A549 (cell line): ENCODE measurements around the gene CLIC5. TPM values are rescaled to one million over a fixed set of nuclear protein-coding genes. Genes with fewer than 3 reads are reported as not detected.

Experiments
- ATAC-seq, 2 experiments: fragments of 200-7000 bp in 1 of 2; fragments of >200 bp in 1 of 2; cut with Nextera tagmentation in 1 of 2; cut with Tn5 transposase in 1 of 2; 3 replicates each; pipeline versions ENCODE4 v1.8.0 to v1.9.1; 2018 to 2020; ENCODE audit warnings: mild to moderate bottlenecking in 1 of 2, moderate library complexity in 1 of 2
- CTCF ChIA-PET: fragments of 300-600 bp; sonication (Branson Sonifier 250); formaldehyde crosslinking; extraction: SDS; loops from one replicate; lab custom pipeline; 2021; ENCODE audit warnings: antibody characterized with exemption, inconsistent platforms; lab: Yijun Ruan, JAX
- POLR2A ChIA-PET: fragments of 350-600 bp; formaldehyde crosslinking; extraction: SDS; loops from one replicate; lab custom pipeline; 2021; ENCODE audit warnings: antibody characterized with exemption, inconsistent platforms; lab: Yijun Ruan, JAX
- DNase-seq, 2 experiments: peaks; one replicate each; pipeline versions ENCODE4 v3.0.0 to v3.0.0-alpha.2; 2011 to 2016; ENCODE audit warnings: low read depth in 1 of 2, low spot score in 1 of 2
- FAIRE-seq: peaks from 2 replicates; lab custom pipeline; 2011; peaks lifted over from hg19 to GRCh38; lab: Jason Lieb, UNC
- H3K27ac ChIP-seq, 2 experiments: fragments of >200 bp; sonication (Bioruptor Twin); formaldehyde crosslinking; 3 replicates each; pipeline ENCODE4 v1.5.1; 2016 to 2017
- H3K4me1 ChIP-seq: fragments of >200 bp; sonication (Bioruptor Twin); formaldehyde crosslinking; 3 replicates; pipeline ENCODE4 v1.6.1; 2016
- H3K4me2 ChIP-seq: fragments of >200 bp; sonication (Bioruptor Twin); formaldehyde crosslinking; 3 replicates; pipeline ENCODE4 v1.6.1; 2016
- H3K4me3 ChIP-seq: fragments of >200 bp; sonication (Bioruptor Twin); formaldehyde crosslinking; 3 replicates; pipeline ENCODE4 v1.5.1; 2016
- H3K9me3 ChIP-seq: fragments of >200 bp; sonication (Bioruptor Twin); formaldehyde crosslinking; 3 replicates; pipeline ENCODE4 v1.6.1; 2016
- CBX2 ChIP-seq: fragments of 200-600 bp; sonication (generic); IDR thresholded peaks from 2 replicates; pipeline ENCODE4 v1.6.1; 2016; ENCODE audit warnings: low read depth, mild to moderate bottlenecking, borderline replicate concordance
- CEBPB ChIP-seq, 2 experiments: fragments of >200 bp in 1 of 2; sonication (Bioruptor Twin) in 1 of 2; formaldehyde crosslinking in 1 of 2; IDR thresholded peaks; 2 replicates each; pipeline ENCODE4 v1.6.1; 2012 to 2016
- EHMT2 ChIP-seq: fragments of 200-600 bp; sonication (generic); IDR thresholded peaks from 2 replicates; pipeline ENCODE4 v1.6.1; 2016; ENCODE audit warnings: antibody characterized with exemption, low read depth, mild to moderate bottlenecking, moderate library complexity
- FOSL2 ChIP-seq, 2 experiments: fragments of 450-650 bp in 1 of 2; fragments of >200 bp in 1 of 2; sonication (Bioruptor Twin) in 1 of 2; formaldehyde crosslinking; IDR thresholded peaks; 2 replicates each; pipeline versions ENCODE4 v1.5.0 to v1.6.1; 2016 to 2020; ENCODE audit warnings: mild to moderate bottlenecking in 1 of 2, moderate library complexity in 1 of 2
- HEYL ChIP-seq: fragments of 250-450 bp; sonication (Bioruptor Pico); IDR thresholded peaks from 2 replicates; pipeline ENCODE4 v1.8.0; 2021; ENCODE audit warnings: mild to moderate bottlenecking, moderate library complexity
- HOXB13 ChIP-seq: fragments of 250-450 bp; sonication (Bioruptor Pico); IDR thresholded peaks from 2 replicates; pipeline ENCODE4 v1.5.0; 2020; ENCODE audit warnings: low read depth, mild to moderate bottlenecking, moderate library complexity
- MAFK ChIP-seq: fragments of 450-650 bp; IDR thresholded peaks from 2 replicates; pipeline ENCODE4 v1.6.1; 2014; ENCODE audit not compliant: partially characterized antibody
- MAZ ChIP-seq: fragments of 150-350 bp; IDR thresholded peaks from 2 replicates; pipeline ENCODE4 v1.6.1; 2014; ENCODE audit warnings: antibody characterized with exemption, low read depth, low read length, borderline replicate concordance
- NFE2L2 ChIP-seq: fragments of 150-350 bp; conservative IDR thresholded peaks from 2 replicates; pipeline ENCODE4 v1.6.1; 2014; ENCODE audit warnings: low read length
- NPAS2 ChIP-seq: fragments of 250-450 bp; sonication (Bioruptor Pico); IDR thresholded peaks from 2 replicates; pipeline ENCODE4 v1.8.0; 2022; ENCODE audit warnings: mild to moderate bottlenecking, moderate library complexity, borderline replicate concordance
- NR3C1 ChIP-seq: fragments of >200 bp; sonication (Bioruptor Twin); formaldehyde crosslinking; IDR thresholded peaks from 3 replicates; pipeline ENCODE4 v1.6.1; 2017
- POLR2A ChIP-seq: IDR thresholded peaks from 2 replicates; pipeline ENCODE4 v1.6.1; 2012; ENCODE audit warnings: mild to moderate bottlenecking, low read length
- RARB ChIP-seq: fragments of 250-450 bp; sonication (Bioruptor Pico); IDR thresholded peaks from 2 replicates; pipeline ENCODE4 v1.8.0; 2021; ENCODE audit warnings: mild to moderate bottlenecking, moderate library complexity
- REST ChIP-seq: fragments of 200-600 bp; sonication (generic); IDR thresholded peaks from 2 replicates; pipeline ENCODE4 v1.6.1; 2016; ENCODE audit warnings: antibody characterized with exemption, mild to moderate bottlenecking, moderate library complexity
- RFX5 ChIP-seq: fragments of 450-650 bp; IDR thresholded peaks from 2 replicates; pipeline ENCODE4 v1.7.1; 2014; ENCODE audit warnings: antibody characterized with exemption, mild to moderate bottlenecking, moderate library complexity
- SMC3 ChIP-seq: fragments of >200 bp; sonication (Bioruptor Twin); formaldehyde crosslinking; IDR thresholded peaks from 3 replicates; pipeline ENCODE4 v1.6.1; 2018; ENCODE audit warnings: inconsistent platforms
- SREBF2 ChIP-seq: fragments of 450-650 bp; IDR thresholded peaks from 2 replicates; pipeline ENCODE4 v1.6.1; 2014; ENCODE audit warnings: mild to moderate bottlenecking, moderate library complexity
- ZC3H11A ChIP-seq: fragments of 450-650 bp; IDR thresholded peaks from 2 replicates; pipeline ENCODE4 v1.6.1; 2014; ENCODE audit warnings: antibody characterized with exemption, mild to moderate bottlenecking
- ZFP36 ChIP-seq: fragments of 450-650 bp; IDR thresholded peaks from 2 replicates; pipeline ENCODE4 v1.6.1; 2014; ENCODE audit warnings: borderline replicate concordance; ENCODE audit not compliant: partially characterized antibody
- ZNF302 ChIP-seq: fragments of 250-450 bp; sonication (Bioruptor Pico); IDR thresholded peaks from 2 replicates; pipeline ENCODE4 v1.9.0; 2021; ENCODE audit warnings: inconsistent platforms, mild to moderate bottlenecking, moderate library complexity
- ZSCAN20 ChIP-seq: fragments of 250-450 bp; sonication (Bioruptor Pico); IDR thresholded peaks from 2 replicates; pipeline ENCODE4 v1.8.0; 2022; ENCODE audit warnings: mild to moderate bottlenecking, moderate library complexity
- WGBS: methylation state at CpG from one replicate; pipeline ENCODE4 v1.1.6; 2017; ENCODE audit errors: missing lambda C conversion rate; 5-methylcytosine and 5-hydroxymethylcytosine counted together
- polyA plus RNA-seq, 4 experiments: library from polyadenylated mRNA; depleted of rRNA in 3 of 4; stranded (reverse); fragments of >200 nt; fragmentation: RNase III in 1 of 4; extraction: RNeasy Plus Mini Kit Qiagen cat#74134 plus additional on column Dnase treatment in 1 of 4; gene quantifications; 2 replicates in 3 of 4; 3 replicates in 1 of 4; pipeline ENCODE4 v1.2.3, GENCODE V29; 2011 to 2017
- TF ChIP-seq, protein P1 (sequence below): fragments of 250-450 bp; sonication (Bioruptor Pico); IDR thresholded peaks from 2 replicates; pipeline ENCODE4 v1.5.0; 2020; ENCODE audit warnings: low read depth, mild to moderate bottlenecking, moderate library complexity
- TF ChIP-seq, protein P2 (sequence below): fragments of >200 bp; sonication (Bioruptor Twin); formaldehyde crosslinking; IDR thresholded peaks from 3 replicates; pipeline ENCODE4 v1.5.1; 2016
- TF ChIP-seq, protein P3 (sequence below): fragments of >200 bp; sonication (Bioruptor Twin); formaldehyde crosslinking; IDR thresholded peaks from 2 replicates; pipeline ENCODE4 v1.6.1; 2016

Gene CLIC5
- polyA plus RNA-seq, 2 of the 4 experiments (the other 2 are of a cell fraction), result not detected

- TF ChIP-seq NPAS2 (CRISPR knock-in tag), result no peak
- TF ChIP-seq, protein P1, sequence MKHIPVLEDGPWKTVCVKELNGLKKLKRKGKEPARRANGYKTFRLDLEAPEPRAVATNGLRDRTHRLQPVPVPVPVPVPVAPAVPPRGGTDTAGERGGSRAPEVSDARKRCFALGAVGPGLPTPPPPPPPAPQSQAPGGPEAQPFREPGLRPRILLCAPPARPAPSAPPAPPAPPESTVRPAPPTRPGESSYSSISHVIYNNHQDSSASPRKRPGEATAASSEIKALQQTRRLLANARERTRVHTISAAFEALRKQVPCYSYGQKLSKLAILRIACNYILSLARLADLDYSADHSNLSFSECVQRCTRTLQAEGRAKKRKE (CRISPR knock-in tag), result no peak
- no peak for TF ChIP-seq REST
- no peak for TF ChIP-seq RARB (CRISPR knock-in tag)
- TF ChIP-seq RFX5, result no peak
- TF ChIP-seq POLR2A, result no peak
- TF ChIP-seq SMC3, result no peak
- TF ChIP-seq SREBF2, result no peak
- TF ChIP-seq, protein P2, sequence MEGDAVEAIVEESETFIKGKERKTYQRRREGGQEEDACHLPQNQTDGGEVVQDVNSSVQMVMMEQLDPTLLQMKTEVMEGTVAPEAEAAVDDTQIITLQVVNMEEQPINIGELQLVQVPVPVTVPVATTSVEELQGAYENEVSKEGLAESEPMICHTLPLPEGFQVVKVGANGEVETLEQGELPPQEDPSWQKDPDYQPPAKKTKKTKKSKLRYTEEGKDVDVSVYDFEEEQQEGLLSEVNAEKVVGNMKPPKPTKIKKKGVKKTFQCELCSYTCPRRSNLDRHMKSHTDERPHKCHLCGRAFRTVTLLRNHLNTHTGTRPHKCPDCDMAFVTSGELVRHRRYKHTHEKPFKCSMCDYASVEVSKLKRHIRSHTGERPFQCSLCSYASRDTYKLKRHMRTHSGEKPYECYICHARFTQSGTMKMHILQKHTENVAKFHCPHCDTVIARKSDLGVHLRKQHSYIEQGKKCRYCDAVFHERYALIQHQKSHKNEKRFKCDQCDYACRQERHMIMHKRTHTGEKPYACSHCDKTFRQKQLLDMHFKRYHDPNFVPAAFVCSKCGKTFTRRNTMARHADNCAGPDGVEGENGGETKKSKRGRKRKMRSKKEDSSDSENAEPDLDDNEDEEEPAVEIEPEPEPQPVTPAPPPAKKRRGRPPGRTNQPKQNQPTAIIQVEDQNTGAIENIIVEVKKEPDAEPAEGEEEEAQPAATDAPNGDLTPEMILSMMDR, result no peak
Observed at GRCh38 chr6:45911691-45912090, 104.0 kb downstream of the CLIC5 start (continued).

DNA sequence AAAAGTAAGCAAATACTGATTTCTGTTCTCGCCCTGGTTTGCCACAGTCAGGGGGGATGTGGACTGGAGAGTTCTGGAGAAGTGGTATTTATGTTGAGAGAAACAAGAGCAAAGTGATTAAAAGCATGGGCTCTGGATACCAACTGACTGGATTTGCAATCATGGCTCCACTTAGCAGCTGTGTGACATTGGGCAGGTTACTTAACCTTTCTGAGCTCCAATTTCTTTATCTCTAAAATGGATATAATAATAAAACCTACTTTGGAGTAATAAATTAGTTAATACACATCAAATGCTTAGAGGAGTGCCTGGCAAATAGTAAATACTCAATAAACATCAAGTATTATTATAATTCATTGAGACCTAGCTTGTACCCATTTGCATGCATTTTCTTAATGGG is 111.7 kb downstream of the CLIC5 start:
- POLR2A ChIA-PET, result no interaction called here
- H3K9me3 ChIP-seq, result no peaks in the 10 kb centered on the region
- no peak overlapping the region for H3K4me3 ChIP-seq
- 37% methylated on average over 1 of the region's 1 CpG for WGBS
- no peak for ATAC-seq
- CTCF ChIA-PET, result no interaction called here
- H3K4me2 ChIP-seq, result no peak overlapping the region
- no peak for FAIRE-seq
- DNase-seq, result no peak
- TF ChIP-seq, protein P3, sequence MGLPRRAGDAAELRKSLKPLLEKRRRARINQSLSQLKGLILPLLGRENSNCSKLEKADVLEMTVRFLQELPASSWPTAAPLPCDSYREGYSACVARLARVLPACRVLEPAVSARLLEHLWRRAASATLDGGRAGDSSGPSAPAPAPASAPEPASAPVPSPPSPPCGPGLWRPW, result no peak
- TF ChIP-seq ZSCAN20 (CRISPR knock-in tag) (no peak), HOXB13 (CRISPR knock-in tag) (no peak), ZC3H11A (no peak), FOSL2 (IDR thresholded peaks at IDR 0.05) (no peak), FOSL2 (CRISPR knock-in tag; IDR thresholded peaks at IDR 0.05) (no peak), NPAS2 (CRISPR knock-in tag) (no peak), NFE2L2 (no peak), NR3C1 (no peak), EHMT2 (no peak)
- TF ChIP-seq, all 56 proteins: peak for 0
- Histone ChIP-seq H3K4me1 (no peaks in the 10 kb centered on the region), H3K27ac (no peak overlapping the region)

DNA sequence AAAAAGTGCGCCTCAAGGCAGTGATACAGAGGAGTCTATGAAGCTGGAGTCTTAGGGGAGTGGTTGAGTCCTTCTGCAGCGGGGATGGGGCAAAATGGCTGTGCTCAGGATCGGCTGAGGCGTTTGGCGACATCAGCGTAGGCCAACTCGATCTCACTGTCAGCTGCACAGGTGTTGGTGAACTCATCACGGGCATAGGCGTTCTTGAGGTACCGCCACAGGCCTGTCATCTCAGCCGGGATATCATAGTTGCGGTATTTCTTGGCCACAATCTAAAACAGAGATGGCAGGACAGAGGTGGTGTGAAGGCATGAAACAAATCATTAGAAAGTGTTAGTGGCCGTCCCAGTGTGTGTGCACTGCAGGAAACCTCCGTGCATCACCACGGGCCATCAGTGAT is 112.7 kb downstream of the CLIC5 start:
- H3K4me3 ChIP-seq, result no peak overlapping the region
- POLR2A ChIA-PET, result no interaction called here
- TF ChIP-seq CEBPB (IDR thresholded peaks at IDR 0.05), result no peak
- TF ChIP-seq CBX2, result no peak
- TF ChIP-seq HEYL (CRISPR knock-in tag), result no peak
- no peak for TF ChIP-seq ZNF302 (CRISPR knock-in tag)
- no peak for TF ChIP-seq FOSL2 (IDR thresholded peaks at IDR 0.05)
- no peak for TF ChIP-seq FOSL2 (CRISPR knock-in tag; IDR thresholded peaks at IDR 0.05)
- TF ChIP-seq NPAS2 (CRISPR knock-in tag), result no peak
- TF ChIP-seq MAZ, result no peak
- no peak for TF ChIP-seq MAFK
- TF ChIP-seq ZFP36, result no peak
- TF ChIP-seq, protein P2, result no peak

More for the DNA sequence above, 112.7 kb downstream of the CLIC5 start:
- Histone ChIP-seq H3K27ac (no peak overlapping the region), H3K4me1 (no peaks in the 10 kb centered on the region), H3K9me3 (no peaks in the 10 kb centered on the region), H3K4me2 (no peak overlapping the region)
- CTCF ChIA-PET, result no interaction called here
- ATAC-seq, result no peak
- FAIRE-seq, result no peak
- WGBS, result 53% methylated on average over 15 of the region's 15 CpGs
- DNase-seq, result no peak
